GM19035 (cell line): Measurements from ENCODE around the gene RAB31.
"Not testable (repeated sequence)": the region's sequence is repeated elsewhere in the genome, so short reads cannot be mapped to it uniquely, and the experiment has no call there.

Source experiments
- ATAC-seq: cut with Tn5 transposase; IDR thresholded peaks from one replicate; pipeline ENCODE4 v1.9.1; 2021; ENCODE audit not compliant: unreplicated experiment

RAB31 gene

DNA sequence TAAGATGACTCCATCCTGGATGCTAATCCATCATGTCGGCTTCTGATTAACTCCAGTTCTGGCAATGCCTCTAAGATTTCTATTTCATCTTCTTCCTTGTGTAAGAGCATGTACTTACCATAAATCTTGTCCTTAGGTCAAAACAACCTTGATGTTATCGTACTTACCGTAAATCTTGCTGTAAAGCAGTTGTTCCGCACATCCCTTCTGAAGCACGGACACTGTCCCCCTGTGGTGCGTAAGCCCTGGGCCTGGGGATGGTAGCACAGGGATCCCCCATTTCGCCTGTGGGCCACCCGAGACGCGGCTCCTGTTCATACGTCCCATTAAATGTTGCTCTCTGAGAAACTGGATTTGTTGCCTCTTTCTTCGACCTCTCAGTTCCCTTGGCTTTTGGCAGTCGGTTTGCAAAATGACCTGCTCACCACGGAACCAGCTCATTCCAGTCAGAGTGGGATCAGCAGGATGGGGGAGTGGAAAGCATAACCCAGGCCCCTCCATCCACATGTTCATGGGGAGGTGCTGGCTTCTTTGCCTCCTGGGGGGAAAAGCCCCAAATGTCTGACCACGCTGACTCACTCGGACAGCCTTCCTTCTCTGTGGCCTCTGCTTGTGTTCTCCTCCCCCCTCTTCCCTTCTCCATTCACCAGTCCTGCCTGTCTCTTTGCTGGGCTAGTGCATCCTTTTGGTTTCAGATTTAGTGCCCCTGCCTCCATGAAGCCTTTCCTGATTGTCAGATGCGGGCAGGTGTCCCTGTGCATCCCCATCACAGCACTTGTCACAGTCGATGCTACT, 49.9 kb downstream of the RAB31 start:
- no peak for ATAC-seq

DNA sequence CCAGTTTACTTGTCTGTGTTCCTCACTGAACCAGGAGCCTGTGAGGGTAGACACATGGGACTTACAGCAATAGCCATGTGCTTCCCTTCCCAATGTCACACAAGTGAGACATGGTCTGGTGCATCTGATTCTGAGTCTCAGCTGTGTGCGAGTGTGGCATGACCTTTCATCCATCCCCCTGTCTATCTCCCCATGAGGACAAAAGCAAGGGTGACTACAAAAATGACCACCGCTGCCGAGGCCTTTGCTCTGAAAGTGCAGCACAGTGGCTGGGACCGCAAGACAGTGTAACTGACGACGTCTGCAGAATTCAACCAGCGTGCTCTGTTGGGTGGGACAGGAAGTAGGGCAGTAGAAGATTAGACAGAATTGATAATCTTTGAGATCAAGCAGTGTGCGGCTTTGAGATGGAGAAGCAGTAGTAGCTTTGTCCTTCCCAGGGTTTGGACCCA, 50.5 kb downstream of the RAB31 start:
- ATAC-seq: no peak

DNA sequence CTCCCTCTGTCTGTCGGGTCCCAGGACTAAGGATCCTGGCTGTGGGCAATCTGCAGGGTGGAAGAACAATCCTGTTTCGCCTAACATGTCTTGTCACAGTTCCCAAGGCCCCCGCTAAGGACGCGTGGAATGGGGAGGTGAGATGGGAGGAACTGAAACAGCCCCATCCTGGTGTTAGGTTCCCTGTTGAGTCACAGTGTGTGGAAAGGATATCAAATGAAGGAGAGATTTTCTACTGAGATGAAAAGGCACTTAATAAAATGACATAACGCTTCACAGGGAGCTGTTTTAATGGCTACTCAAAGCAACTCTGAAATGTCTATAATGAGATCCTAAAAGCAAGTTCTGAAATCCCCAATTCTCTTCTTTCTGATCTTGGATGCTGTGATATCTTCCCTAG, 52.5 kb downstream of the RAB31 start:
- no peak for ATAC-seq

DNA sequence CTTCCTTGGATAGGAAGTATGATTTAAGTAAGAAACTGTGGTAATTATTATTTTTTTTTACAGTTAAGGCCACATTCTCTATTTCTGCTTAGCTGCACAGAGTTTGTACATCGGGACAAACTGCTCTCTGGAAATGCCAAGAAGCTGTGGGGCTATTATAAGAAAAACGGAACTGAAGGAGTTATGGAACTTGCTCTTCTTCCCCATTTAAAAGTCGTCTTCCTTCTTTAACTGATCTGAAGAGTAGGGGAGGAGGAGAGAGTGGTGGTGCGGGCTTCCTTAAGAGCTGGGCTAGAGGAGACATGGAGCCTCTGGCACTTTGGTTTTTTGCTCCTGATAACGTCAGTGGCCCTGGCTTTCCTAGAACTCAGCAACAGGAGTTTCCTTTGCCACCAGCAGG, 54.4 kb downstream of the RAB31 start:
- no peak for ATAC-seq

DNA sequence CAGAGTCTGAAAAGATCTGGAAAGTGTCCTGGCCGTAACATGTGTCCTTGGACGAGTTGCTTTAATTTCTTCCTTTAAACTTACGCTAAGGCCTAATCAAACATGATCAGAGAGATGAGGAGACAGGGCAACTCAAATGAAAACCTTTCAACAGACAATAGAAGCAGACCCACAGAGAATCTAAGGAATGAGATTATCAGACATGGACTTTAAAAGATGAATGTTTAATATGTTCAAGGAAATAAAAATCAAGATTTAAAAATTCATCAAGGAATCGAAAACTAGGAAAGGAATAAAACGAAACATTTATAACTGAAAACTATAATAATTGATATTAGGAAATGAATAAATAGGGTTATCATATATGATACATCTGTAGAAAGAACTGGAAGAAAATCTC, 55.1 kb downstream of the RAB31 start:
- no peak for ATAC-seq

DNA sequence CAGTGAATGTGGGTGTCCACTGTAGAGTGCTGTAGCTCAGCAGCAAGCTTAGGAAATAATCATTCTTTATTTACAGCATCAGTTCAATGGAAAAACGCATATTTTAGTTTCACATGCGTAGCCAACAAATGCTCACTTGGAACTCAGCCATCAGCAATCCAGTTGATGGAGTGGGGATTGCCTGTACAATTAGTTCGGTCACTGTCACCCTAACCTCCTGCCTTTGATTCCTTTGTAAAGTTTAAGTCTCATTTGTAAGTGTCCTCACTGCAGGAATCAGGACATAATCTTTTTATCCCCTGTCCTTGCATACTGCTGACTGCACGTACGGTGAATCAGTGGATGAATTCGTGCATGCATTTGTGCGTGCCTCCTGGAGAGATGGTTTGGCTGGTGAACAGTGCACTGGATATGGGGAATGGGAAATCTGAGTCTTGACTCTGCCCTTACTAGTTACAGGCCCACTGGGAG, 55.9 kb downstream of the RAB31 start:
- ATAC-seq: no peak

DNA sequence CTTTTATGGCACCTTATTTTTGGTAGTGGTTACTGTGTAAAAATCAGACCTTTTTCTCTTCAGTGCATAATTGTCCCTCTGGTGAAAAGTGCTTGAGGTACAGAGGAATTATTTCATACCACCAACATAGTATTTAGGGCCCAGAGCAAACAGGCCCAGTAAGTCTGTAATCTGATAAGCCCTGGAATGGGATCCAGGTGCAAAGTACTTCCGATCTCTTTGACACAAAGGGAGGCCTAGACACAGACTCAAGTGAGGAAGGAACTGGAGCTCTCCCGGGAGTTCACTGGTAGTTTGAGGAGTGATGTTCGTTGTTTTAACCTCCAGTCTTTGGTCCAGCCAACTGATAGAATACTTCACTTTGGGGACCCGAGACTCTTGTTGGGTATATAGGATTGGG, 57.4 kb downstream of the RAB31 start:
- no peak for ATAC-seq

DNA sequence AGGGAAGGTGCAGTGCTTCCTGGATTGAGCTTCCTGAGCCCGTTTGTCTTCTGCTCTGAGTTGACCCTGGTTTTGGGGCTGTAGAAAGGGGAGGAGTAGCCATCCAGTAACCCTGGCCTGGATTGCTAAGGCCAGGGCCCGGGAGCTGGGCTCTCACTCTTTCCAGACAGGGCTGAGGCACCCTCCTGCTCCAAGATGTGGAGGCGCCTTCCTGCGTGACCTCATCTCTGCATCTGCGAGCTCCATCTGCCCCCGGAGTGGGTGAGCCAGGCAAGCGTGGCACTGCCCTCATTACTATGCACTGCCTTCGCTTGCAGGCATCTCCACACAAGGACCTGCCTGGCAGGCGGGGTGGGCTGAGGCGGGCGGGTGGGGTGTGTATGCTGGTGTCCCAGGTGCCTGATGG, 58.0 kb downstream of the RAB31 start:
- ATAC-seq: no peak

DNA sequence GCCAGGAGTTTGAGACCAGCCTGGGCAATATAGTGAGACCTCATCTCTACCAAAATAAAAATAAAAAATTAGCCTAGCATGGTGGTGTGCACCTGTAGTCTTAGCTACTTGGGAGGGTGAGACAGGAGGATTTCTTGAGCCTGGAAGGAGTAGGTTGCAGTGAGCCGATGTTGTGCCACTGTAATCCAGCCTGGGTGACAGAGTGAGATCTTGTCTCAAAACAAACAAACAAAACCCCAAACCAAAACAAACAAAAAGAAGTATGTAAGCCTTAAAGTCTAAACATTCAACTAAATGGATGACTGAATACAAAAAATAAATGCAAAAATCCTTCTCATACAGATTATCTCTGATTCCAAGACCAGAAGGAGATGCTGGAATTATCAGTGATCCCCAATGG, 58.6 kb downstream of the RAB31 start:
- ATAC-seq: no peak

DNA sequence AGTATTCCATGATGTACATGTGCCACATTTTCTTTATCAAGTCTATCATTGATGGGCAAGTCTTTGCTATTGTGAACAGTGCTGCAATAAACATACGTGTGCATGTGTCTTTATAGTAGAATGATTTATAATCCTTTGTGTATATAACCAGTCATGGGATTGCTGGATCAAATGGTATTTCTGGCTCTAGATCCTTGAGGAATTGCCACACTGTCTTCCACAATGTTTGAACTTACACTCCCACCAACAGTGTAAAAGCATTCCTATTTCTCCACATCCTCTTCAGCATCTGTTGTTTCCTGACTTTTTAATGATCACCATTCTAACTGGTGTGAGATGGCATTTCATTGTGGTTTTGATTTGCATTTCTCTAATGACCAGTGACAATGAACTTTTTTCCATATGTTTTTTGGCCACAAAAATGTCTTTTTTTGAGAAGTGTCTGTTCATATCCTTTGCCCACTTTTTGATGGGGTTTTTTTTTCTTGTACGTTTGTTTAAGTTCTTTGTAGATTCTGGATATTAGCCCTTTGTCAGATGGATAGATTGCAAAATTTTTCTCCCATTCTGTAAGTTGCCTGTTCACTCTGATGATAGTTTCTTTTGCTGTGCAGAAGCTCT, 60.1 kb downstream of the RAB31 start:
- ATAC-seq: not testable (repeated sequence)

DNA sequence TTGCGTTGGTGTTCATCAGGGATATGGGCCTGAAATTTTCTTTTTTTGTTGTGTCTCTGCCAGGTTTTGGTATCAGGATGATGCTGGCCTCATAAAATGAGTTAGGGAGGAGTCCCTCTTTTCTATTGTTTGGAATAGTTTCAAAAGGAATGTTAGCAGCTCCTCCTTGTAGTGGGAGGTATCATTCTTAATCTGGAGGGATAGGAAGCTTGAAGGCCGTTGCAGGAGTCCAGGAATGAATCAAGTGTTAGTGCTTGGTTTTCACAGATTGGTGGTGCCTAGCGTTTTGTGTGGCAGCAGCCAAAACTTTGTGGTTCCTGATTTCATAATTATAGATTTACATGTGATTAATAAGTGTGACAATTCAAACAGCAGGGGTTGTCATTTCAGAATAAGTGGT, 62.0 kb downstream of the RAB31 start:
- ATAC-seq: not testable (repeated sequence)

DNA sequence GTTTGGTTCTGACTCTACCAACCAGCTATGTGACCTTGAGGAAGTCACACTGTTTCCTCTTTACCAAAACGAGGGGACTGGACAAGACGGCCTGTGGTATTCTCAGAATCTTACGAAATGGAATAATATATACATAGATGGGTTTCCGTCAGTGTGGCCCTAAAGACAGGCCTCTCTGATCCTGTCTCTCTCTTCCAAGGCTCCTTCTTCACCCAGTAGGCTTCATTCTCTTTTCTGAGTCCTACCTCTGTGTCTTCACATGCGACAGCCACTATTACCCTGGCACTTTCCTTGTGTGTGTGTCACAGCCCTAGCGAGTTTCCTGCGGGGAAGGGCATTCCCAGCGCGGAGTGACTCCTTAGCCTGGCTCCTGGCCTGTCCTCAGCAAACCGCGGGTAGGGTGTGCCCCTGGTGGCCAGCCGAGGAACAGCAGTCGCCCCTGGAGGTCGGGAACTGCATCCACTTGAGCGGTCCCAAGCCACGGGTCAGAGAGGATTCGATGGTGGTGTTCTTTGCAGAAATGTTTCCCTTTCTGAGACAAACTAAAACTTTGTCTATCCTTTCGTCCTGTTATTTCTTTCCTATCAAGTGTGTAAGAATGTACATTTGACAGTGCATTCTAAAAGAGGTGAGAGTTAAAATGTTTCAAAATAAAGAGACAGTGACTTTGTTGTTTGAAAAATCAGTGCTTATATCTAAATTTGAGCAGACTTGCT, 63.3 kb downstream of the RAB31 start:
- peak; percentile 80 for ATAC-seq

DNA sequence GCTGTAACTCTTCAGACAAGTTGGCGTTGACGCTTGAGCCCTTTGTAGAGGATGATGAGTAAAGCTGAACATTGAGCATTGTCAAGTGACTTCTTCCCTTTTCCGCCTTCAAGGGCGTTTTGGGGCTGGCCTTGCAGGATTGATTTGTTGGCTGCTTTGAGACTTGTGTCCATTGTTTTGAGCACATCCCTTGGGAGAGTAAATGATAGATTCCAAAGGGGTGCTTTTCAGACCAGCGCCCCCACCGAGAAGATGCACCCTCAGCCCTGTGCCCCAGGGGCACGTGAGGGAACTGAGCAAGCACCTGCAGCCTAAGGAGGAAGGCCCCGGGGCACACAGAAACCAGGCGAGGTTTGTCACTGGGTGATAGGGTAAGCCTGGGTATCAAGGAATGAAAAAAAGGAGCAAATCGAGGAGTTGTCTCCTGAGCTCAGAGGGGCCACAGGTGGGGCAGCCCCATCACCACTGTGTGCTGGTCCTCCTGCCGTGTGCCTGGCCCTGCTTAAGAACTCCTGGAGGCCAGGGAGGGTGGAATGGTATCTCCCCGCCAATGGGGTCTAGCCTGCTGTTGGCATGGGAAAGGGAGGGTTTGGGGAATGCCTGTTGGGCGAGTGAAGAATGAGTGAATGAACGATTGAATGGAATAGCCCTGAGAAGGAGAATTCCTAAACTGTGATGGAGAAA, 64.0 kb downstream of the RAB31 start:
- ATAC-seq: no peak

DNA sequence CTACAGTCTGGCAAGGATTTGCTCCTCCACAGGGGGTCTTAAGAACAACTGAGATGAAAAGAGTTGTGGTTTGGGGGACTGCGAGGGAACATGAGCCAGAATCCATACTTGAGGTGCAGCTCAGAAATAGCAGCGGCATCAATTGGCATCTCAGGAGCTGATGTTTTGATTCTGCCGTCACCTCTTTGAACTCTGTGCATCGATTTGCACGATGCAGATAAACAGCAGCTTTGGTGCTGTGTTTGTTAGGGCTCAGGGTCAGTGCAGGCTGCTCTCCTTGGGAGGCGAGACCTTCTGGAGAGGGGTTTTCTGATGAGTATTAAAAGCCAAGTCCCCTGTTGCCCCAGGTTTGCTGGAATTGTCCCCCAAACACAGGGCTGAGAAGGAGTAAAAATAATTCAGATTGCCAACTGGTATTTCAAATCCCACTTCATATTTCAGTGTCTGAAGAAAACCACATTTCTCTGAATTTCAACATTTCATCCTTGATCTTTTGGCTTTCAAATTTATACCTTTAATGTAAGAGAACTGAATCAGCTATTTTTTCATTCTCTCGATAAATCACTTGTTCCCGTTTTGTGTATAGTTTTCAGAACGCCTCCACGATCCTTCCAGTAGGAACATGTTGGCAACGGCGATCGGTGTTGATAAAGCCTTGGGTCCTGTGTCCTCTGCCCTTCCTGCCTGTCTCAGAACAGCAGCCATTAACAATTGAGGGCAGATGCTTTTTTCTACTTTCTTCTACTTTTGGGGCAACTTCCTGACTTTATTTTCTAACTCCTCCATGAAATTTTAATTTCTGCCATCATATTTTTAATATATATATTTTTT, 65.0 kb downstream of the RAB31 start:
- ATAC-seq: no peak

DNA sequence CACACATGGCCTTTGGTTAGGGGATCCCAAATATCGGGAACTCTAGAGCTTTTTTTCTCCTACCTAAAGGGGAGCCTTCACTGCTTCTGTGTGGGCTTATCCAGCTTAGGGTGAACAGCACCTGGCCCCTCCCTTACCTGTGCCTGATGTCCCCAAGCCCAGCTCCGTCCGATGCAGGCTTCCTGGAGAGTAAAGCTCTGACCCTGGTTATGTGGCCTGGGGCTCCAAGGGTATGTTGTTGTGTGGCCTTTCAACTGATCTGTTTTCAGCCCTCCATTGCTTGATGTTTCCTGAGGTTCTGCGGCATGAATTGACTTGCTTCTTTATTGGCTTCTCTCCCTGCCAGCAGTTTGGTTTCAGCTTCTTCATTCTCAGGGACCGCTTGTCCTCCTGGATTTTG, 66.0 kb downstream of the RAB31 start:
- no peak for ATAC-seq

DNA sequence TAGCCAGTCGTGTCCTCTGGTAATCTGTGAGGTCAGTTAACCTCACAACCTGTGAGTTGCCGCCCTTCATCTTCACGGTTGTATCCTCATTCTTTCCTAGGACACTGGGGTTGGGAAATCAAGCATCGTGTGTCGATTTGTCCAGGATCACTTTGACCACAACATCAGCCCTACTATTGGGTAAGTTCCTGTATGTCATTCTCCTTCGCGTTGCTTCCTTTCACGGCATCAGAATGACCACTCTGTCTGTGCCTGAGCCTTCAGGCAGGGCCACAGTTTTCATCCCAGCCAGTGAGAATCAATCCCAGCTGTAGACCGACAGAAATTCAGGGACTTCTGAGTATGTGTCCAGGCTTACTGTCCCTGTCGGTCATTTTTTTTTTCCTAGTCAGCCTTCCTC, 67.1 kb downstream of the RAB31 start:
- no peak for ATAC-seq

DNA sequence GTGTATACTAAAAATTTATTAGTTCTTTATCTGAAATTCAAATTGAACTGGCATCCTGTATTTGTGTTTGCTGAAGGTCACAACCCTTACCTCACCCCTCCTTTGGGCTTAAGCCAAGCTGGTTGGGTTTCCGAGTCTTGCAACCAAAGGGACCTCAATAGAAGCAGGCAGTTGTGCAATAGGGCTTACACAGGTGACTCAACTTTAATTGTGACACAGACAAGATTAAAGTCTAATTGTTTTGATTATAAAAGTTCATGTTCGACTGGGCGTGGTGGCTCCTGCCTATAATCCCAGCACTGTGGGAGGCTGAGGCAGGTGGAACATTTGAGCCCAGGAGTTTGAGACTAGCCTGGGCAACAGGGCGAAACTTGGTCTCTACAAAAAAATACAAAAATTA, 71.5 kb downstream of the RAB31 start:
- ATAC-seq: no peak

DNA sequence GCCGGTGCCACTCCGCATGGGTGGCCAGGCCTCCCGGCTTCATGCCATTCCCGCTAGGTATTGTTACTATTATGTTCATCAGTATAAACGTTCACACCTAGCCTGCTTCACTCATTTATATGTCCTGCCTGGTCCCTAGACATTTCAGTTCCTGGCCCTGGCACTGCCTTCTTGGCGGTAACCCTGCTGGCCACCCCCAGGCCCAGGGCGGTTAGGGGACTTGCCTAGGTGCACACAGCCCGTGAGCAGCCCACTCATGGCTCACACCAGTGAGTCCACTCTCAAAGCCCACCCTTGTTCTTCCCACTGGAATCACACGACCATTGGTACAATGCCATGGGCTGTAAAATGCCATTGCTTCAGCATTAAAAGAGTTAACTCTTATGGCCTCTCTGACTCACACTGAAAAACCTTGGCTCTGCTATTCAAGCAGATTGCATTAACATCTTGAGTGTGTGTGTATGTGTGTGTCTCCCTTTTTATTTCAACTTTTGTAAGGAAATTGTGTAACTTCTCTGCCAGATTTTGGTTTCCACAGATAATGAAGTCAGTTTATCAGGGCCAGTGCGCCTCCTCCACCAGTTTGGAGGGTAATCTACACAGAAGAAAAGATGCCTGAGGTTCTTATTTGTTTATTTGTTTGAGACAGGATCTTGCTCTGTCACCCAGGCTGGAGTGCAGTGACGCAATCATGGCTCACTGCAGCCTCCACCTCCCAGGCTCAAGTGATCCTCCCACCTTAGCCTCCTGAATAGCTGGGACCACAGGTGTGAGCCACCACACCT, 74.2 kb downstream of the RAB31 start:
- no peak for ATAC-seq

DNA sequence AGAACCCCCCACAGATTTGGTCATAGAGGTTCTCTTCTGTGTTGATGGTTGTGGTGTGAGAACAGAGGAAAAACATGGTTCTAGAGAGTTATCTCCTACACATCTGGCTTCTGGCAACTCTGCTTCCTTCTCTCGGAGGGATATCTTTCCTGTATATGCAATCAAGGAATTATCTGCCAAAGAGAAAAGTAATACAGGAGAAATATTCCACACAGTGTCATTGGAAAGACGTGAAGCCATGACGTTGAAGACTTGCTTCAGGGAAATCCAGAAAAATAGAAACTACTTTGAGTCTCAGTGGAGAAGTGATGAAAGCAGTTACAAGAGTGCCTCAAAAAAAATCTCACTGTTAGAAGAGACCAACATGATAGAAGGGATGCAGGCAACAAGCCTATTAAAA, 78.5 kb downstream of the RAB31 start:
- no peak for ATAC-seq

DNA sequence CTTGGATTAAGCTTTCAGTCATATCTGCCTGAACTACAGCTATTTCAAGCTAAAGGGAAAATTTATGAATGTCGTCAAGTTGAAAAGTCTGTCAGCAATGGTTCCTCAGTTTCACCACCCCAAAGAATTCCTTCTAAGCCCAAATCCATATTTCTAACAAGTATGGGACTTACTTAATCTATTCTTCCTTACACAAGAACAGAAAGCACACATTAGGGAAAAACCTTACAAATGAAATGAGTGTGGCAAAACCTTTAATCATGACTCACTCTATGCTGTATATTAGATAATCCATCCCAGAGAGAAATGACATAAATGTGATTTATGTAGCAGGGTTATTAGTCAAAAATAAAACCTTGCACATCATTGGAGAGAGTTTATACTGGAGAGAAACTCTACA, 78.9 kb downstream of the RAB31 start:
- ATAC-seq: no peak
